ENCODE data around the gene PRR5L.

Gene PRR5L

DNA sequence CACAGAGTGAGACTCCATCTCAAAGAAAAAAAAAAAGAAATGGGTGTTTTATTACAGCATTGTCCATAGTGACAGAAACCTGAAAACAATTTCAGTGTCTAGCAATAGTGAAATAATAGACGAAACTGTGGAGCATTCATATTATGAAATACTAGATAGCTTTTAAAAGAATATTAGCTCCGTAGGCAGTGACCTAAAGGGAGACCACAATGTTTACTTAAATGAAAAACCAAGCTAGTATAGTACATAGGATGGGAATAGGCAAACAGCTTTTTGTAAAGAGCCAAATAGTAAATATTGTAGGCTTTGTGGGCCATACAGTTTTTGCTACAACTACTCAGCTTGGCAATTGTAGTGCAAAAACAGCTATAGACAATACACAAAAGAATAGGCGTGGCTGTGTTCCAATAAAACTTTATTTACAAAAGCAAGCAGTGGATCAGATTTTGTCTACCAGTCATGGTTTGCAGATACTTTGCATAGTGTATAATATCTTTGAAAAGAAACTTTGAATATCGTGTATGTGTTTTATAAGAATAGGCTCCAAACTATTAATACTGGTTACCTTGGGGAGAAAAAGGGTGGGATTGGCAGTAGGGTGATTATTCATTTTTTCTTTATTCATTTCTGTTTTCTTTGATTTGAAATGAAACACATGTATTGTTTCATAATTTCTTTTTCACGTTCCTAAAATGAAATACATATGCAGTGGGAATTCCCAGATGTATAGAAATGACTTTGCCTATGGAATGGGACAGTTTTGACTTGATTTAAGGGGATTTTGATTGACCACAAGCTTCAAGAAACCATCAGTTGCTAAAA lies 50.7 kb downstream of the PRR5L start:
- H3K4me2 ChIP-seq (ENCODE audit: low read depth, low read length) = no peak overlapping the region
- H3K36me3 ChIP-seq (replicated peaks; ENCODE audit: insufficient read depth, low read length) = no peaks in the 10 kb centered on the region
- H3K9me3 ChIP-seq (replicated peaks; ENCODE audit: insufficient read depth, low read length) = no peaks in the 10 kb centered on the region
- no peaks in the 10 kb centered on the region for H3K27me3 ChIP-seq (replicated peaks; ENCODE audit: insufficient read depth, low read length)
- no peaks in the 10 kb centered on the region for H3F3A ChIP-seq (ENCODE audit: insufficient read depth, low read length)
- no peak for TF ChIP-seq EZH2 (optimal IDR thresholded peaks at IDR 0.05; ENCODE audit: low read depth, low read length)
- TF ChIP-seq EZH2phosphoT487 (IDR thresholded peaks at IDR 0.05; ENCODE audit: low read length) = no peak
- TF ChIP-seq, protein P1, sequence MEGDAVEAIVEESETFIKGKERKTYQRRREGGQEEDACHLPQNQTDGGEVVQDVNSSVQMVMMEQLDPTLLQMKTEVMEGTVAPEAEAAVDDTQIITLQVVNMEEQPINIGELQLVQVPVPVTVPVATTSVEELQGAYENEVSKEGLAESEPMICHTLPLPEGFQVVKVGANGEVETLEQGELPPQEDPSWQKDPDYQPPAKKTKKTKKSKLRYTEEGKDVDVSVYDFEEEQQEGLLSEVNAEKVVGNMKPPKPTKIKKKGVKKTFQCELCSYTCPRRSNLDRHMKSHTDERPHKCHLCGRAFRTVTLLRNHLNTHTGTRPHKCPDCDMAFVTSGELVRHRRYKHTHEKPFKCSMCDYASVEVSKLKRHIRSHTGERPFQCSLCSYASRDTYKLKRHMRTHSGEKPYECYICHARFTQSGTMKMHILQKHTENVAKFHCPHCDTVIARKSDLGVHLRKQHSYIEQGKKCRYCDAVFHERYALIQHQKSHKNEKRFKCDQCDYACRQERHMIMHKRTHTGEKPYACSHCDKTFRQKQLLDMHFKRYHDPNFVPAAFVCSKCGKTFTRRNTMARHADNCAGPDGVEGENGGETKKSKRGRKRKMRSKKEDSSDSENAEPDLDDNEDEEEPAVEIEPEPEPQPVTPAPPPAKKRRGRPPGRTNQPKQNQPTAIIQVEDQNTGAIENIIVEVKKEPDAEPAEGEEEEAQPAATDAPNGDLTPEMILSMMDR (IDR thresholded peaks at IDR 0.05; ENCODE audit: low read length) = no peak
- H4K20me1 ChIP-seq (ENCODE audit: insufficient read depth, low read length) = no peaks in the 10 kb centered on the region
- no peak overlapping the region for H3K4me3 ChIP-seq (ENCODE audit: low read length)
- no peaks in the 10 kb centered on the region for H3K79me2 ChIP-seq (ENCODE audit: low read length)
- no peak overlapping the region for H3K9ac ChIP-seq (ENCODE audit: low read length)
- H2AFZ ChIP-seq (ENCODE audit: low read length) = no peak overlapping the region
- DNase-seq = no peak
- no peak overlapping the region for H3K27ac ChIP-seq (ENCODE audit: low read length)
- H3K9me2 ChIP-seq (replicated peaks; ENCODE audit: insufficient read depth, low read length) = no peaks in the 10 kb centered on the region
- no peaks in the 10 kb centered on the region for H3K4me1 ChIP-seq (ENCODE audit: low read length)

DNA sequence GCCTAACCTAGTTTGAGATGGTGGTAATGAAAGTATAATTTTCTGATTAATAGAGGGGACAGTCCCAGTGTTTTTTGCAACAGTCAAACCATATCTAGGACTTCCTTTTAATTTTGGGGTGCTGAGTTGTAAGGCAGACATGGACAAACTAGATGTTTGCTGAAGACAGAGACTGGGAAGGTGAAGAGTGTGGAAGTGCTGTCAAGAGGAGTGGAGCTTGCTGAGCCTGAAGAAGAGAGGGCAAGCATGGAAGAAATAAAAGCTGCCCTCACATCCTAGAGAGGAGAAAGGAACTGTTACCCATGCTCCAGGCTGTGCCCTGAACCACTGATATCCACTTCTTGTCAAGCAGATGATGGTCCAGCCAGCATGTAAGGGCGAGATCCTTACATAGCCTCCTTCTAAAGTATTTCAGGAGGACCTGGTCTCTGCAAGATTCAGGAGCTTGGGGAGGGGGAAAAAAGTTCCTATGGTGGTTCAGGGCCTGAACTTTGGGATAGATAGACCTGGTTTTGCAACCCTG lies 51.4 kb downstream of the PRR5L start:
- Histone ChIP-seq H3K36me3 (replicated peaks; ENCODE audit: insufficient read depth, low read length) (no peaks in the 10 kb centered on the region), H4K20me1 (ENCODE audit: insufficient read depth, low read length) (no peaks in the 10 kb centered on the region), H3K27me3 (replicated peaks; ENCODE audit: insufficient read depth, low read length) (0 out of 2 replicates have a peak, but pooled peaks cover 2% of the 10 kb centered on the region), H3K4me2 (ENCODE audit: low read depth, low read length) (no peak overlapping the region), H3K9me2 (replicated peaks; ENCODE audit: insufficient read depth, low read length) (no peaks in the 10 kb centered on the region), H3K4me3 (ENCODE audit: low read length) (no peak overlapping the region), H3K79me2 (ENCODE audit: low read length) (no peaks in the 10 kb centered on the region), H3K4me1 (ENCODE audit: low read length) (no peaks in the 10 kb centered on the region), H3F3A (ENCODE audit: insufficient read depth, low read length) (no peaks in the 10 kb centered on the region), H2AFZ (ENCODE audit: low read length) (no peak overlapping the region), H3K9ac (ENCODE audit: low read length) (no peak overlapping the region), H3K27ac (ENCODE audit: low read length) (no peak overlapping the region), H3K9me3 (replicated peaks; ENCODE audit: insufficient read depth, low read length) (no peaks in the 10 kb centered on the region)
- DNase-seq = no peak
- TF ChIP-seq EZH2 (optimal IDR thresholded peaks at IDR 0.05; ENCODE audit: low read depth, low read length) = no peak
- TF ChIP-seq, protein P1 (IDR thresholded peaks at IDR 0.05; ENCODE audit: low read length) = no peak
- no peak for TF ChIP-seq EZH2phosphoT487 (IDR thresholded peaks at IDR 0.05; ENCODE audit: low read length)

DNA sequence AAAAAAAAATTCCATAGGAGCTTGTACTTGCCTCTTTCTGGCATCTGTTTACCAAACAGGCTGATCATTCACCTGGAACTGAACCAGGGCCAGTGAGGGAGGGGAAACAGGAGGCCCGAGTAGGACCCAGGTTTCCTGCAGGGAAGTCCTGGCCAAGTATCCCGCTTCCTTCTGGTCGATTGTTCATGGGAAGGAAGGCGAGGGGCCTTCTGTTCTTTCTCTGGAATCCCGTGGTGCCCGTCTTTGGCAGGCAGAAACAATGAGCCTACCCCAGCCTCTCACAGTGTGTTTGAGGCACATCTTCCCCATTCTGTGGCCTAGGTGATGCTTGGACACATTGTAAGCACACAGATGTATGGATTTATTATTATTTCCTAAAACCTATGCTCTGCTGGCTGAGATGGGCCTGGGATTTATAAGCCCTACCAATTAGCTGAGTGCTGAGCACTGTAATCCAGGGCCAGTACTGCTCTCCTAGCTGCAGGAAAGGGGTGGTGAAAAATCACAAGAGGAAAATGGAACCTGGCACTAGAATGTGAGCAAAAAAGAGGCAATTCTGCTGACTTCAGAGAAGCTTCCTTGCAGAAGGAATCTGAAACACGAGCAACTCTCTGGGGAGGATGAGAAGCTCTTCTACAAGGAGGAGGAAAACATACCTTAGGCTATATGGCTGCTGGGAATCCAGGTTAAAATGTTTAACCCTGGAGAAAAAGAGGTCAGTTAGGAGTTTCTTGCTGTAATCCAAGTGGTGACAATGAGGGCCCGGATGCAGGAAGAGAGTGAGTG lies 53.5 kb downstream of the PRR5L start:
- Histone ChIP-seq H3F3A (ENCODE audit: insufficient read depth, low read length) (0 out of 2 replicates have a peak, but pooled peaks cover 1% of the 10 kb centered on the region), H3K27ac (ENCODE audit: low read length) (no peak overlapping the region), H3K4me1 (ENCODE audit: low read length) (peaks cover 7% of the 10 kb centered on the region), H3K79me2 (ENCODE audit: low read length) (no peaks in the 10 kb centered on the region), H3K9me2 (replicated peaks; ENCODE audit: insufficient read depth, low read length) (no peaks in the 10 kb centered on the region), H3K27me3 (replicated peaks; ENCODE audit: insufficient read depth, low read length) (0 out of 2 replicates have a peak, but pooled peaks cover 17% of the 10 kb centered on the region), H3K36me3 (replicated peaks; ENCODE audit: insufficient read depth, low read length) (no peaks in the 10 kb centered on the region), H3K4me3 (ENCODE audit: low read length) (no peak overlapping the region), H4K20me1 (ENCODE audit: insufficient read depth, low read length) (no peaks in the 10 kb centered on the region), H3K4me2 (ENCODE audit: low read depth, low read length) (no peak overlapping the region), H3K9ac (ENCODE audit: low read length) (no peak overlapping the region), H2AFZ (ENCODE audit: low read length) (no peak overlapping the region), H3K9me3 (replicated peaks; ENCODE audit: insufficient read depth, low read length) (no peaks in the 10 kb centered on the region)
- no peak for TF ChIP-seq EZH2 (optimal IDR thresholded peaks at IDR 0.05; ENCODE audit: low read depth, low read length)
- no peak for TF ChIP-seq EZH2phosphoT487 (IDR thresholded peaks at IDR 0.05; ENCODE audit: low read length)
- TF ChIP-seq, protein P1 (IDR thresholded peaks at IDR 0.05; ENCODE audit: low read length) = no peak
- no peak for DNase-seq

Data from MM.1S (cell line).